ENCODE measurements around the gene PRCC. TPM values are rescaled to one million over a fixed set of nuclear protein-coding genes. Genes with fewer than 3 reads are reported as not detected.

PRCC gene
- total and polyA plus RNA-seq, 2 of the 13 experiments (the other 11 are each of a cell fraction or from before 2014, with no cell fraction given): 24.2 to 40.5 TPM

DNA sequence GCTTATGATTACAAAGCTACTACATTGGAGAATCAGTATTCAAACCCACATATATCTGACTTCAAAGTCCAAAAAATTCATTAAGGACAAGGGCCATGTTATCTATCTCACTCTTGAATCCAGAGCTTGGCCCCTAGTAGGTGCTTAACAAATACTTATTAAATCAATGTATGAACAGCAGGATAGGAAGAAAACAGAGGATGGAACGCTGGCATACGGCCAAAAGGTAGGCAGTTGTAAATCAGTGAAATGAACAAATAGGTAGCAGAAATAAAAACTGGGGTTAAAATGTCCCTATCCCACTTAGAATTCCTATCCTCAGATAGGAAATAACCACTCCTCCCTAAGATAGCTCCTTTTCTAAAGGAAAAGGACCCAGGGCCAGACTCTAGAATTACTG, 28.4 kb upstream of the PRCC start:
- Histone ChIP-seq H3K4me1 (ENCODE audit: insufficient read depth, low read length) (peaks cover 16% of the 10 kb centered on the region), H3K9ac (ENCODE audit: insufficient read depth, low read depth, low read length) (no peak overlapping the region), H3K9me3 (ENCODE audit: low read length) (no peaks in the 10 kb centered on the region), H3K79me2 (ENCODE audit: insufficient read depth, low read length) (peaks cover 4% of the 10 kb centered on the region), H3K4me2 (ENCODE audit: low read depth, low read length) (no peak overlapping the region), H3K4me3 (replicated peaks in 1 of 3; ENCODE audit: insufficient read depth in 1 of 3, low read depth in 2 of 3, low read length in 3 of 3) (no peak overlapping the region), H4K20me1 (ENCODE audit: insufficient read depth, low read length) (no peaks in the 10 kb centered on the region), H3K27ac (ENCODE audit: extremely low read length, insufficient read depth, low read length) (no peak overlapping the region), H3K27me3 (ENCODE audit: control insufficient read depth in 1 of 2, insufficient read depth in 2 of 2, low read length in 2 of 2) (no peaks in the 10 kb centered on the region; a peak in 1 of 5 replicates), H3K36me3 (replicated peaks in 1 of 2; ENCODE audit: control insufficient read depth in 1 of 2, insufficient read depth in 2 of 2, low read length in 2 of 2) (peaks cover 5 to 20% of the 10 kb centered on the region in 2 experiments; a peak in 4 of 5 replicates), H2AFZ (ENCODE audit: low read length) (no peak overlapping the region)
- no TSS peak for BruUV-seq (replicated peaks)
- FAIRE-seq: no peak
- ChIA-PET POLR2A (no interaction called here), CTCF (ENCODE audit: low intra/inter-chr PET ratio, low total read pairs) (no interaction called here)
- DNase-seq (ENCODE audit: low spot score): no peak
- in situ Hi-C loops (cut with HindIII; ENCODE audit: extremely low pct_ligation_motif_present, low pct_unique_long_range_greater_than_20kb): no loop called here
- no peak for ATAC-seq
- WGBS (ENCODE audit: low lambda C conversion rate): 100% methylated on average over 2 of the region's 2 CpGs
- intact Hi-C loops (cut with micrococcal nuclease; ENCODE audit: unreplicated experiment): no loop called here
- TF ChIP-seq GATAD1 (CRISPR knock-in tag; IDR thresholded peaks at IDR 0.05): no peak
- TF ChIP-seq, protein P1, sequence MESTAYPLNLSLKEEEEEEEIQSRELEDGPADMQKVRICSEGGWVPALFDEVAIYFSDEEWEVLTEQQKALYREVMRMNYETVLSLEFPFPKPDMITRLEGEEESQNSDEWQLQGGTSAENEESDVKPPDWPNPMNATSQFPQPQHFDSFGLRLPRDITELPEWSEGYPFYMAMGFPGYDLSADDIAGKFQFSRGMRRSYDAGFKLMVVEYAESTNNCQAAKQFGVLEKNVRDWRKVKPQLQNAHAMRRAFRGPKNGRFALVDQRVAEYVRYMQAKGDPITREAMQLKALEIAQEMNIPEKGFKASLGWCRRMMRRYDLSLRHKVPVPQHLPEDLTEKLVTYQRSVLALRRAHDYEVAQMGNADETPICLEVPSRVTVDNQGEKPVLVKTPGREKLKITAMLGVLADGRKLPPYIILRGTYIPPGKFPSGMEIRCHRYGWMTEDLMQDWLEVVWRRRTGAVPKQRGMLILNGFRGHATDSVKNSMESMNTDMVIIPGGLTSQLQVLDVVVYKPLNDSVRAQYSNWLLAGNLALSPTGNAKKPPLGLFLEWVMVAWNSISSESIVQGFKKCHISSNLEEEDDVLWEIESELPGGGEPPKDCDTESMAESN (CRISPR knock-in tag; conservative IDR thresholded peaks at IDR 0.05): no peak
- TF ChIP-seq ZSCAN25 (CRISPR knock-in tag; IDR thresholded peaks at IDR 0.05): no peak
- TF ChIP-seq, protein P2, sequence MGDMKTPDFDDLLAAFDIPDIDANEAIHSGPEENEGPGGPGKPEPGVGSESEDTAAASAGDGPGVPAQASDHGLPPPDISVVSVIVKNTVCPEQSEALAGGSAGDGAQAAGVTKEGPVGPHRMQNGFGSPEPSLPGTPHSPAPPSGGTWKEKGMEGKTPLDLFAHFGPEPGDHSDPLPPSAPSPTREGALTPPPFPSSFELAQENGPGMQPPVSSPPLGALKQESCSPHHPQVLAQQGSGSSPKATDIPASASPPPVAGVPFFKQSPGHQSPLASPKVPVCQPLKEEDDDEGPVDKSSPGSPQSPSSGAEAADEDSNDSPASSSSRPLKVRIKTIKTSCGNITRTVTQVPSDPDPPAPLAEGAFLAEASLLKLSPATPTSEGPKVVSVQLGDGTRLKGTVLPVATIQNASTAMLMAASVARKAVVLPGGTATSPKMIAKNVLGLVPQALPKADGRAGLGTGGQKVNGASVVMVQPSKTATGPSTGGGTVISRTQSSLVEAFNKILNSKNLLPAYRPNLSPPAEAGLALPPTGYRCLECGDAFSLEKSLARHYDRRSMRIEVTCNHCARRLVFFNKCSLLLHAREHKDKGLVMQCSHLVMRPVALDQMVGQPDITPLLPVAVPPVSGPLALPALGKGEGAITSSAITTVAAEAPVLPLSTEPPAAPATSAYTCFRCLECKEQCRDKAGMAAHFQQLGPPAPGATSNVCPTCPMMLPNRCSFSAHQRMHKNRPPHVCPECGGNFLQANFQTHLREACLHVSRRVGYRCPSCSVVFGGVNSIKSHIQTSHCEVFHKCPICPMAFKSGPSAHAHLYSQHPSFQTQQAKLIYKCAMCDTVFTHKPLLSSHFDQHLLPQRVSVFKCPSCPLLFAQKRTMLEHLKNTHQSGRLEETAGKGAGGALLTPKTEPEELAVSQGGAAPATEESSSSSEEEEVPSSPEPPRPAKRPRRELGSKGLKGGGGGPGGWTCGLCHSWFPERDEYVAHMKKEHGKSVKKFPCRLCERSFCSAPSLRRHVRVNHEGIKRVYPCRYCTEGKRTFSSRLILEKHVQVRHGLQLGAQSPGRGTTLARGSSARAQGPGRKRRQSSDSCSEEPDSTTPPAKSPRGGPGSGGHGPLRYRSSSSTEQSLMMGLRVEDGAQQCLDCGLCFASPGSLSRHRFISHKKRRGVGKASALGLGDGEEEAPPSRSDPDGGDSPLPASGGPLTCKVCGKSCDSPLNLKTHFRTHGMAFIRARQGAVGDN (CRISPR knock-in tag; IDR thresholded peaks at IDR 0.05): no peak
- no peak for TF ChIP-seq MBD4 (IDR thresholded peaks at IDR 0.05; ENCODE audit: borderline replicate concordance, low read length)
- no peak for TF ChIP-seq MATR3 (CRISPR knock-in tag; IDR thresholded peaks at IDR 0.05)
- TF ChIP-seq KLF13 (CRISPR knock-in tag; IDR thresholded peaks at IDR 0.05): no peak
- TF ChIP-seq ZFP36L1 (CRISPR knock-in tag; IDR thresholded peaks at IDR 0.05): no peak
- TF ChIP-seq, protein P3, sequence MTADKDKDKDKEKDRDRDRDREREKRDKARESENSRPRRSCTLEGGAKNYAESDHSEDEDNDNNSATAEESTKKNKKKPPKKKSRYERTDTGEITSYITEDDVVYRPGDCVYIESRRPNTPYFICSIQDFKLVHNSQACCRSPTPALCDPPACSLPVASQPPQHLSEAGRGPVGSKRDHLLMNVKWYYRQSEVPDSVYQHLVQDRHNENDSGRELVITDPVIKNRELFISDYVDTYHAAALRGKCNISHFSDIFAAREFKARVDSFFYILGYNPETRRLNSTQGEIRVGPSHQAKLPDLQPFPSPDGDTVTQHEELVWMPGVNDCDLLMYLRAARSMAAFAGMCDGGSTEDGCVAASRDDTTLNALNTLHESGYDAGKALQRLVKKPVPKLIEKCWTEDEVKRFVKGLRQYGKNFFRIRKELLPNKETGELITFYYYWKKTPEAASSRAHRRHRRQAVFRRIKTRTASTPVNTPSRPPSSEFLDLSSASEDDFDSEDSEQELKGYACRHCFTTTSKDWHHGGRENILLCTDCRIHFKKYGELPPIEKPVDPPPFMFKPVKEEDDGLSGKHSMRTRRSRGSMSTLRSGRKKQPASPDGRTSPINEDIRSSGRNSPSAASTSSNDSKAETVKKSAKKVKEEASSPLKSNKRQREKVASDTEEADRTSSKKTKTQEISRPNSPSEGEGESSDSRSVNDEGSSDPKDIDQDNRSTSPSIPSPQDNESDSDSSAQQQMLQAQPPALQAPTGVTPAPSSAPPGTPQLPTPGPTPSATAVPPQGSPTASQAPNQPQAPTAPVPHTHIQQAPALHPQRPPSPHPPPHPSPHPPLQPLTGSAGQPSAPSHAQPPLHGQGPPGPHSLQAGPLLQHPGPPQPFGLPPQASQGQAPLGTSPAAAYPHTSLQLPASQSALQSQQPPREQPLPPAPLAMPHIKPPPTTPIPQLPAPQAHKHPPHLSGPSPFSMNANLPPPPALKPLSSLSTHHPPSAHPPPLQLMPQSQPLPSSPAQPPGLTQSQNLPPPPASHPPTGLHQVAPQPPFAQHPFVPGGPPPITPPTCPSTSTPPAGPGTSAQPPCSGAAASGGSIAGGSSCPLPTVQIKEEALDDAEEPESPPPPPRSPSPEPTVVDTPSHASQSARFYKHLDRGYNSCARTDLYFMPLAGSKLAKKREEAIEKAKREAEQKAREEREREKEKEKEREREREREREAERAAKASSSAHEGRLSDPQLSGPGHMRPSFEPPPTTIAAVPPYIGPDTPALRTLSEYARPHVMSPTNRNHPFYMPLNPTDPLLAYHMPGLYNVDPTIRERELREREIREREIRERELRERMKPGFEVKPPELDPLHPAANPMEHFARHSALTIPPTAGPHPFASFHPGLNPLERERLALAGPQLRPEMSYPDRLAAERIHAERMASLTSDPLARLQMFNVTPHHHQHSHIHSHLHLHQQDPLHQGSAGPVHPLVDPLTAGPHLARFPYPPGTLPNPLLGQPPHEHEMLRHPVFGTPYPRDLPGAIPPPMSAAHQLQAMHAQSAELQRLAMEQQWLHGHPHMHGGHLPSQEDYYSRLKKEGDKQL (CRISPR knock-in tag; IDR thresholded peaks at IDR 0.05; ENCODE audit: low read depth): no peak
- no peak for TF ChIP-seq ETV6 (CRISPR knock-in tag; conservative IDR thresholded peaks at IDR 0.05)
- TF ChIP-seq, protein P4, sequence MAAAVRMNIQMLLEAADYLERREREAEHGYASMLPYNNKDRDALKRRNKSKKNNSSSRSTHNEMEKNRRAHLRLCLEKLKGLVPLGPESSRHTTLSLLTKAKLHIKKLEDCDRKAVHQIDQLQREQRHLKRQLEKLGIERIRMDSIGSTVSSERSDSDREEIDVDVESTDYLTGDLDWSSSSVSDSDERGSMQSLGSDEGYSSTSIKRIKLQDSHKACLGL (CRISPR knock-in tag; IDR thresholded peaks at IDR 0.05): no peak
- TF ChIP-seq, protein P5, sequence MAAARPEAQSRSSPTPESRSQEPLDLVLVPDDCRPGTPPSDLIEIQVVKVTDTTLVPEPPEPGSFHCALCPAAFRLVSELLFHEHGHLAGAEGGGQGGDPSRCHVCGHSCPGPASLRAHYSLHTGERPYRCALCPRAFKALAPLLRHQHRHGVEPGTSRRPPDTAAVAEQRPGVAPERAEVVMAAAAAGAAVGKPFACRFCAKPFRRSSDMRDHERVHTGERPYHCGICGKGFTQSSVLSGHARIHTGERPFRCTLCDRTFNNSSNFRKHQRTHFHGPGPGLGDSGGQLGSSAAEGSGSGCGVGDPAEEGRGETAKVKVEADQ (CRISPR knock-in tag; IDR thresholded peaks at IDR 0.05; ENCODE audit: borderline replicate concordance): no peak
- TF ChIP-seq FLYWCH1 (CRISPR knock-in tag; IDR thresholded peaks at IDR 0.05): no peak
